ENCODE measurements around the gene NDUFV3.
A peak's percentile ranks its signal among the peaks of the same experiment; 100 is the strongest.

- no peak for TF ChIP-seq CTCF (IDR thresholded peaks at IDR 0.05; ENCODE audit: poor library complexity, severe bottlenecking)
- TF ChIP-seq POLR2AphosphoS5 (IDR thresholded peaks at IDR 0.05) = peak; percentile 96
- TF ChIP-seq EZH2 (IDR thresholded peaks at IDR 0.05; ENCODE audit: borderline replicate concordance, insufficient read depth, low read length, poor library complexity, severe bottlenecking) = no peak
- TF ChIP-seq REST (IDR thresholded peaks at IDR 0.05; ENCODE audit: borderline replicate concordance) = peak; percentile 91
- TF ChIP-seq EP300 (conservative IDR thresholded peaks at IDR 0.05; ENCODE audit: poor library complexity, severe bottlenecking) = peak; percentile 16
- no peak for TF ChIP-seq SMC3 (conservative IDR thresholded peaks at IDR 0.05; ENCODE audit: poor library complexity)
- TF ChIP-seq RAD21 (conservative IDR thresholded peaks at IDR 0.05) = no peak
- TF ChIP-seq TAF1 (IDR thresholded peaks at IDR 0.05; ENCODE audit: low read depth) = peak; percentile 95
Measured at GRCh38 chr21:42892931-42893755, at the start of gene NDUFV3.

Data from neural cell (in vitro differentiated cells).